Stimulated activated CD4-positive, alpha-beta T cell treated with anti-CD3 and anti-CD28 coated beads, Interleukin-4, amount 100 ng/mL, for 48 hours (primary cell): ENCODE data around the gene FNDC3A.
"Not testable (repeated sequence)": the region's sequence is repeated elsewhere in the genome, so short reads cannot be mapped to it uniquely, and the experiment has no call there.

Experiments used
- DNase-seq, 2 donors: peaks; one replicate each; pipeline ENCODE4 v3.0.0-alpha.2; 2020; ENCODE audit warnings: low read depth in 2 of 2

Gene FNDC3A

GRCh38 chr13:49044008-49044407 is 68.3 kb downstream of the FNDC3A start:
- DNase-seq: no peak

GRCh38 chr13:49044836-49045235 is 69.1 kb downstream of the FNDC3A start:
- no peak for DNase-seq

- DNase-seq: no peak
Measured at GRCh38 chr13:49046002-49046401, 70.3 kb downstream of the FNDC3A start.

GRCh38 chr13:49046519-49046918 is 70.8 kb downstream of the FNDC3A start:
- no peak for DNase-seq

GRCh38 chr13:49052813-49053212 is 77.1 kb downstream of the FNDC3A start:
- DNase-seq: no peak

- no peak for DNase-seq
Measured at GRCh38 chr13:49053215-49053614, 77.5 kb downstream of the FNDC3A start.

GRCh38 chr13:49053906-49054305 is 78.2 kb downstream of the FNDC3A start:
- no peak for DNase-seq

GRCh38 chr13:49055021-49055420 is 79.3 kb downstream of the FNDC3A start:
- no peak for DNase-seq

GRCh38 chr13:49057176-49057575 is 81.5 kb downstream of the FNDC3A start:
- no peak for DNase-seq

GRCh38 chr13:49058761-49059160 is 83.0 kb downstream of the FNDC3A start:
- DNase-seq: no peak

GRCh38 chr13:49060678-49061387 is 85.1 kb downstream of the FNDC3A start:
- no peak for DNase-seq

- DNase-seq: not testable (repeated sequence)
Measured at GRCh38 chr13:49061388-49061752, 85.7 kb downstream of the FNDC3A start.

GRCh38 chr13:49062297-49062896 is 86.7 kb downstream of the FNDC3A start:
- no peak for DNase-seq

GRCh38 chr13:49063011-49063410 is 87.3 kb downstream of the FNDC3A start:
- DNase-seq: no peak

- DNase-seq: no peak
Measured at GRCh38 chr13:49063497-49063896, 87.8 kb downstream of the FNDC3A start.

GRCh38 chr13:49064476-49064875 is 88.8 kb downstream of the FNDC3A start:
- no peak for DNase-seq

GRCh38 chr13:49066856-49067255 is 91.1 kb downstream of the FNDC3A start:
- DNase-seq: no peak

GRCh38 chr13:49068498-49068897 is 92.8 kb downstream of the FNDC3A start:
- not testable (repeated sequence) for DNase-seq

- DNase-seq: not testable (repeated sequence)
Measured at GRCh38 chr13:49070021-49070420, 94.3 kb downstream of the FNDC3A start.

GRCh38 chr13:49071341-49071937 is 95.7 kb downstream of the FNDC3A start:
- no peak for DNase-seq

GRCh38 chr13:49082653-49083536 is 107.2 kb downstream of the FNDC3A start:
- no peak for DNase-seq

GRCh38 chr13:49084961-49085360 is 109.2 kb downstream of the FNDC3A start:
- no peak for DNase-seq
